ENCODE results near the gene CLMP. TPM values are rescaled to one million over a fixed set of nuclear protein-coding genes. Genes with fewer than 3 reads are reported as not detected.

Gene CLMP
- polyA plus RNA-seq, 1 donor from 2014 or later: not detected

DNA sequence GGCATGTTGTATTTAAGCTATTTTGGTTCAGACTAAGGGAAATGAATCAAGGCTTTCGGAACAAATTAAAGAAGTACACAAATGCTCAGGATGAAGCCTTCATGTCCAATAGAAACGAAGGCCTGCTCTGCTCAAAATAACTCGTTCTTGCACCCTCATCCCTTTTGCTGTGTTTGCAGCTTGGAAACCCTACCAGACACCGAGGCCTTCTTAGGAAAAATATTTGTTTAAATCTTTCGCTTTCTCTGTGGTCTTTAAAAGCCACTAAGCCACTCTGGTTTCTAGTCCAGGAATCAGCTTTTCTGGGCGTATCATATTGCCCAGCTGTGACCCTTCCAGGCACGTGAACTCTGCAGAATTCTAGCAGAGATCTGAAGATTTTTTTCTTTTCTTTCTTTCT, 72.2 kb downstream of the CLMP start:
- no peak overlapping the region for H3K9ac ChIP-seq (ENCODE audit: low read length)
- no peak for TF ChIP-seq EP300 (conservative IDR thresholded peaks at IDR 0.05; ENCODE audit: poor library complexity, severe bottlenecking)
- TF ChIP-seq SMC3 (conservative IDR thresholded peaks at IDR 0.05; ENCODE audit: poor library complexity): no peak
- TF ChIP-seq POLR2AphosphoS5 (IDR thresholded peaks at IDR 0.05): no peak
- no peak for TF ChIP-seq EZH2 (IDR thresholded peaks at IDR 0.05; ENCODE audit: borderline replicate concordance, insufficient read depth, low read length, poor library complexity, severe bottlenecking)
- no peak for TF ChIP-seq MXI1 (conservative IDR thresholded peaks at IDR 0.05; ENCODE audit: poor library complexity, severe bottlenecking)
- TF ChIP-seq RAD21 (conservative IDR thresholded peaks at IDR 0.05): no peak
- no peak for TF ChIP-seq TAF1 (IDR thresholded peaks at IDR 0.05; ENCODE audit: low read depth)
- TF ChIP-seq, protein P1, sequence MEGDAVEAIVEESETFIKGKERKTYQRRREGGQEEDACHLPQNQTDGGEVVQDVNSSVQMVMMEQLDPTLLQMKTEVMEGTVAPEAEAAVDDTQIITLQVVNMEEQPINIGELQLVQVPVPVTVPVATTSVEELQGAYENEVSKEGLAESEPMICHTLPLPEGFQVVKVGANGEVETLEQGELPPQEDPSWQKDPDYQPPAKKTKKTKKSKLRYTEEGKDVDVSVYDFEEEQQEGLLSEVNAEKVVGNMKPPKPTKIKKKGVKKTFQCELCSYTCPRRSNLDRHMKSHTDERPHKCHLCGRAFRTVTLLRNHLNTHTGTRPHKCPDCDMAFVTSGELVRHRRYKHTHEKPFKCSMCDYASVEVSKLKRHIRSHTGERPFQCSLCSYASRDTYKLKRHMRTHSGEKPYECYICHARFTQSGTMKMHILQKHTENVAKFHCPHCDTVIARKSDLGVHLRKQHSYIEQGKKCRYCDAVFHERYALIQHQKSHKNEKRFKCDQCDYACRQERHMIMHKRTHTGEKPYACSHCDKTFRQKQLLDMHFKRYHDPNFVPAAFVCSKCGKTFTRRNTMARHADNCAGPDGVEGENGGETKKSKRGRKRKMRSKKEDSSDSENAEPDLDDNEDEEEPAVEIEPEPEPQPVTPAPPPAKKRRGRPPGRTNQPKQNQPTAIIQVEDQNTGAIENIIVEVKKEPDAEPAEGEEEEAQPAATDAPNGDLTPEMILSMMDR (IDR thresholded peaks at IDR 0.05; ENCODE audit: poor library complexity, severe bottlenecking): no peak
- TF ChIP-seq, protein P2, sequence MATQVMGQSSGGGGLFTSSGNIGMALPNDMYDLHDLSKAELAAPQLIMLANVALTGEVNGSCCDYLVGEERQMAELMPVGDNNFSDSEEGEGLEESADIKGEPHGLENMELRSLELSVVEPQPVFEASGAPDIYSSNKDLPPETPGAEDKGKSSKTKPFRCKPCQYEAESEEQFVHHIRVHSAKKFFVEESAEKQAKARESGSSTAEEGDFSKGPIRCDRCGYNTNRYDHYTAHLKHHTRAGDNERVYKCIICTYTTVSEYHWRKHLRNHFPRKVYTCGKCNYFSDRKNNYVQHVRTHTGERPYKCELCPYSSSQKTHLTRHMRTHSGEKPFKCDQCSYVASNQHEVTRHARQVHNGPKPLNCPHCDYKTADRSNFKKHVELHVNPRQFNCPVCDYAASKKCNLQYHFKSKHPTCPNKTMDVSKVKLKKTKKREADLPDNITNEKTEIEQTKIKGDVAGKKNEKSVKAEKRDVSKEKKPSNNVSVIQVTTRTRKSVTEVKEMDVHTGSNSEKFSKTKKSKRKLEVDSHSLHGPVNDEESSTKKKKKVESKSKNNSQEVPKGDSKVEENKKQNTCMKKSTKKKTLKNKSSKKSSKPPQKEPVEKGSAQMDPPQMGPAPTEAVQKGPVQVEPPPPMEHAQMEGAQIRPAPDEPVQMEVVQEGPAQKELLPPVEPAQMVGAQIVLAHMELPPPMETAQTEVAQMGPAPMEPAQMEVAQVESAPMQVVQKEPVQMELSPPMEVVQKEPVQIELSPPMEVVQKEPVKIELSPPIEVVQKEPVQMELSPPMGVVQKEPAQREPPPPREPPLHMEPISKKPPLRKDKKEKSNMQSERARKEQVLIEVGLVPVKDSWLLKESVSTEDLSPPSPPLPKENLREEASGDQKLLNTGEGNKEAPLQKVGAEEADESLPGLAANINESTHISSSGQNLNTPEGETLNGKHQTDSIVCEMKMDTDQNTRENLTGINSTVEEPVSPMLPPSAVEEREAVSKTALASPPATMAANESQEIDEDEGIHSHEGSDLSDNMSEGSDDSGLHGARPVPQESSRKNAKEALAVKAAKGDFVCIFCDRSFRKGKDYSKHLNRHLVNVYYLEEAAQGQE (IDR thresholded peaks at IDR 0.05; ENCODE audit: borderline replicate concordance): no peak
- no peak overlapping the region for H2AFZ ChIP-seq (ENCODE audit: low read depth, low read length)
- no peaks in the 10 kb centered on the region for H4K20me1 ChIP-seq (ENCODE audit: insufficient read depth)
- no peaks in the 10 kb centered on the region for H3K27me3 ChIP-seq (ENCODE audit: insufficient read depth, low read depth, low read length)
- no peaks in the 10 kb centered on the region for H3F3A ChIP-seq (ENCODE audit: insufficient read depth, low read length, poor library complexity, severe bottlenecking)
- no peaks in the 10 kb centered on the region for H3K9me2 ChIP-seq (ENCODE audit: insufficient read depth, low read length)
- H3K4me3 ChIP-seq (ENCODE audit: low read length): no peak overlapping the region
- no peak overlapping the region for H3K27ac ChIP-seq (ENCODE audit: low read length)
- H3K79me2 ChIP-seq (replicated peaks; ENCODE audit: insufficient read depth, low read length): no peaks in the 10 kb centered on the region
- H3K4me2 ChIP-seq (ENCODE audit: low read length): no peak overlapping the region
- H3K9me3 ChIP-seq (ENCODE audit: low read length): no peaks in the 10 kb centered on the region
- H3K36me3 ChIP-seq (ENCODE audit: insufficient read depth, low read length): no peaks in the 10 kb centered on the region

DNA sequence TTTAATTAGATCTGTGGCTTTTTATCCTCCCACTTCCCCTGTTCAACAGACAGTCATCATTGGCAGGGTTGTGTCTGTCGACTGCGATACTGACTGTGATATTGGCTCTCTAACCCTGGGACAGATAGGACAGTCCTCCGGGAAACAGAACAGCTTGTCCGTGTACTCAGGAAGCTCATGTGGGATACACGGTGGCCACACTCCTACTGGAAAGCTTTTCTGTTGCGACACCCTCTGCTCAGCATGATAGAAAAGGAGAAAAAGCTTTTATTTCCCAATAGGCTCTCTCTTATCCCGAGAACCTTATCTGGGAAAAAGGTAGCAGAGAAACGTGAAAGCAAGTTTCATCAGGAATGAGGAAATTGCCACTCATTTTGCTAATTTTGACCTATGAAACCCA, 72.7 kb downstream of the CLMP start:
- Histone ChIP-seq H4K20me1 (ENCODE audit: insufficient read depth) (no peaks in the 10 kb centered on the region), H3K9me3 (ENCODE audit: low read length) (no peaks in the 10 kb centered on the region), H3K27me3 (ENCODE audit: insufficient read depth, low read depth, low read length) (no peaks in the 10 kb centered on the region), H3K79me2 (replicated peaks; ENCODE audit: insufficient read depth, low read length) (no peaks in the 10 kb centered on the region), H3K9ac (ENCODE audit: low read length) (no peak overlapping the region), H3K4me2 (ENCODE audit: low read length) (no peak overlapping the region), H3K4me3 (ENCODE audit: low read length) (no peak overlapping the region), H3K9me2 (ENCODE audit: insufficient read depth, low read length) (no peaks in the 10 kb centered on the region), H3K36me3 (ENCODE audit: insufficient read depth, low read length) (no peaks in the 10 kb centered on the region), H3F3A (ENCODE audit: insufficient read depth, low read length, poor library complexity, severe bottlenecking) (no peaks in the 10 kb centered on the region), H3K27ac (ENCODE audit: low read length) (no peak overlapping the region), H2AFZ (ENCODE audit: low read depth, low read length) (no peak overlapping the region)
- TF ChIP-seq EP300 (conservative IDR thresholded peaks at IDR 0.05; ENCODE audit: poor library complexity, severe bottlenecking): no peak
- TF ChIP-seq MXI1 (conservative IDR thresholded peaks at IDR 0.05; ENCODE audit: poor library complexity, severe bottlenecking): no peak
- TF ChIP-seq, protein P1 (IDR thresholded peaks at IDR 0.05; ENCODE audit: poor library complexity, severe bottlenecking): no peak
- TF ChIP-seq POLR2AphosphoS5 (IDR thresholded peaks at IDR 0.05): no peak
- TF ChIP-seq RAD21 (conservative IDR thresholded peaks at IDR 0.05): no peak
- no peak for TF ChIP-seq SMC3 (conservative IDR thresholded peaks at IDR 0.05; ENCODE audit: poor library complexity)
